Spinal cord (tissue), 10 donors: ENCODE data around the gene LLGL1. TPM values are rescaled to one million over a fixed set of nuclear protein-coding genes. Genes with fewer than 3 reads are reported as not detected.

Source experiments
- DNase-seq, 6 donors: peaks; one replicate each; pipeline versions ENCODE4 v3.0.0 to v3.0.0-alpha.2; 2013 to 2015; ENCODE audit warnings: low spot score in 6 of 6, low read depth in 4 of 6
- H3K27ac ChIP-seq: one replicate; pipeline ENCODE4 v1.5.1; 2013; ENCODE audit warnings: low read depth, low read length, control low read depth
- H3K27me3 ChIP-seq: one replicate; pipeline ENCODE4 v1.6.1; 2013; ENCODE audit warnings: low read length; ENCODE audit not compliant: control insufficient read depth, insufficient read depth
- H3K36me3 ChIP-seq: one replicate; pipeline ENCODE4 v1.6.1; 2013; ENCODE audit warnings: low read length; ENCODE audit not compliant: control insufficient read depth, insufficient read depth
- H3K4me1 ChIP-seq: one replicate; pipeline ENCODE4 v1.6.1; 2013; ENCODE audit warnings: low read length; ENCODE audit not compliant: control insufficient read depth, insufficient read depth
- H3K4me3 ChIP-seq: one replicate; pipeline ENCODE4 v1.5.1; 2013; ENCODE audit warnings: low read depth, low read length, control low read depth
- H3K9me3 ChIP-seq: one replicate; pipeline ENCODE4 v1.6.1; 2013; ENCODE audit warnings: low read length; ENCODE audit not compliant: control insufficient read depth, insufficient read depth
- WGBS: methylation state at CpG from one replicate; pipeline ENCODE4 v1.1.5; 2013; ENCODE audit warnings: missing lambda C conversion rate; ENCODE audit not compliant: insufficient coverage; 5-methylcytosine and 5-hydroxymethylcytosine counted together
- polyA plus RNA-seq, 2 donors: library from polyadenylated mRNA; unstranded; fragments of 120-200 nt; gene quantifications; one replicate each; pipeline ENCODE4 v1.2.1, GENCODE V29; 2013; ENCODE audit not compliant: insufficient read length in 2 of 2
- total RNA-seq, 2 donors: library from RNA; depleted of rRNA in 1 of 2; stranded (reverse); fragments of 120-200 nt in 1 of 2; fragments of >200 nt in 1 of 2; gene quantifications; one replicate each; pipeline versions ENCODE4 v1.2.3 to v1.2.4, GENCODE V29; 2013 to 2014
- donor health status: healthy.

Gene LLGL1
- total and polyA plus RNA-seq, 4 donors, result 53.2 to 132 (median 79.7) TPM

DNA sequence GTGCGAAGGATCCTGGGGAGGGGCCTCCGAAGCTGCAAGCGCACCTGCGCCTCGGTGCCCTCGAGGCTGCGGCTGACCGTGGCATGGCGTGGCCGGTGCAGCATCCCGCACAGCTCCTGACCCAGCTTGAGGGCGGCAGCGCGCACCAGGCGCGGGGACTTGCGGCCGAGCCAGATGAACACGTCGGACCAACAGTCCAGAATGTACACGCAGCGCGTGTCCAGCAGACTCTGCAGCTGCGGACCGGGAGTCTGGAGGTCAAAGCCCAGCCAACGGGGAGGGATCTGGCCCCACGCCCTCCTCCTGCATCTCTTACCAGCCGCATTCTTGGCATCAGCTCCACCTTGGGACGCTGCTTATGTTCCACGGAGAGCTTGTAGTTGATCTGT, 22.2 kb downstream of the LLGL1 start:
- 87% methylated on average over 26 of the region's 30 CpGs for WGBS
- no peak overlapping the region for H3K27ac ChIP-seq

GRCh38 chr17:18248300-18248731, 22.9 kb downstream of the LLGL1 start:
- Histone ChIP-seq H3K27ac (no peak overlapping the region), H3K4me1 (peaks cover 14% of the 10 kb centered on the region), H3K9me3 (no peaks in the 10 kb centered on the region), H3K4me3 (no peak overlapping the region), H3K36me3 (peaks cover 94% of the 10 kb centered on the region), H3K27me3 (no peaks in the 10 kb centered on the region)
- peak in 4 of 6 donors; percentile 50 to 89 (median 76) for DNase-seq
- 27% methylated on average over 9 of the region's 9 CpGs for WGBS

More for the DNA sequence above, 22.2 kb downstream of the LLGL1 start:
- H3K4me1 ChIP-seq, result peaks cover 14% of the 10 kb centered on the region
- no peaks in the 10 kb centered on the region for H3K27me3 ChIP-seq
- H3K4me3 ChIP-seq, result no peak overlapping the region
- no peaks in the 10 kb centered on the region for H3K9me3 ChIP-seq
- H3K36me3 ChIP-seq, result peaks cover 93% of the 10 kb centered on the region
- no peak for DNase-seq

GRCh38 chr17:18248811-18249210, 23.4 kb downstream of the LLGL1 start:
- Histone ChIP-seq H3K4me1 (peaks cover 14% of the 10 kb centered on the region), H3K9me3 (no peaks in the 10 kb centered on the region), H3K36me3 (peaks cover 94% of the 10 kb centered on the region), H3K4me3 (no peak overlapping the region), H3K27ac (no peak overlapping the region), H3K27me3 (no peaks in the 10 kb centered on the region)
- WGBS, result 93% methylated on average over 2 of the region's 7 CpGs
- no peak for DNase-seq

GRCh38 chr17:18250259-18250658, 24.8 kb downstream of the LLGL1 start:
- Histone ChIP-seq H3K27ac (no peak overlapping the region), H3K4me1 (peaks cover 14% of the 10 kb centered on the region), H3K36me3 (peaks cover 97% of the 10 kb centered on the region), H3K9me3 (no peaks in the 10 kb centered on the region), H3K27me3 (no peaks in the 10 kb centered on the region), H3K4me3 (no peak overlapping the region)
- 90% methylated on average over 9 of the region's 9 CpGs for WGBS
- DNase-seq, result no peak

DNA sequence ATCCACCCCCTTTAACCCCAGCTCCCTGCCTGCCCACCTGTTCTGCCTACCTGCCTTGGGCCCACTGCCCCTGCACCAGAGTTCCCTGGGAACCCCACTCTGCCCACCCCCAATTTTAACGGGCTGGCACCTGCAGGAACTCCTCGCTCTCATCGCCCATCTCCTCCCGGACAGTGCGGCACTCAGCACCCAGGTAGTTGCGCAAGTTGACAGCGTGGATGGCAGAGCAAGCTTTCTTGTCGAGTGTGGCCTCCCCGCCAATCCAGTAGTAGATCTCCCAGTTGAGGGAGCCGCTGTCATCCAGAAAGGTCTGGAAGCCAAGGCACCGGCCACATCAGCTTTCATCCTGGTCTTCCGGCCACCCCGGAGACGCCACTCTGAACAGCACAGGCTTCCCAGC, 25.3 kb downstream of the LLGL1 start:
- no peak for DNase-seq
- H3K27ac ChIP-seq, result no peak overlapping the region
- H3K4me3 ChIP-seq, result no peak overlapping the region
- peaks cover 14% of the 10 kb centered on the region for H3K4me1 ChIP-seq
- WGBS, result 96% methylated on average over 14 of the region's 14 CpGs
- no peaks in the 10 kb centered on the region for H3K9me3 ChIP-seq
- H3K27me3 ChIP-seq, result no peaks in the 10 kb centered on the region
- H3K36me3 ChIP-seq, result peaks cover 97% of the 10 kb centered on the region

- DNase-seq, result no peak
- no peak overlapping the region for H3K27ac ChIP-seq
Measured at GRCh38 chr17:18251204-18251603, 25.8 kb downstream of the LLGL1 start.

DNA sequence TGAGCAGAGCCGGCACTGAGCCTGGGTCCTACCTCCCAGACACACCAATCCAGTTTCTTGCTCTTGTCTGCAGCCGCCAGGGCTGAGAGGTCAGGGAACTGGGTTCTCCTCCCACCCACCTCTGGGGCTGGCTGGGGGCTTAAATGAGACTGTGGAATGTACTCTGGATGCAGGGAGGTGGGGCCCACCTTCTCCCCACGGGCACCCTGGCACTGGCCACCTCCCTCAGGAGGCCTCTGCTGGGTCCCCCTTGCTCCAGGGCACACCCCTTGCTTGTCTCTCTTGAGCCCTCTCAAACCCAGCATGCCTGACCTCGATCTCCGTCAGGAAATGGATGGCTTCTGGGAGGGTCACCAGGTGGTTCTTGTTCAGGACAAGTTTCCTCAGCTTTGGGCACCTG, 26.7 kb downstream of the LLGL1 start:
- 100% methylated on average over 2 of the region's 5 CpGs for WGBS
- H3K4me1 ChIP-seq, result peaks cover 20% of the 10 kb centered on the region
- H3K27me3 ChIP-seq, result no peaks in the 10 kb centered on the region
- H3K27ac ChIP-seq, result no peak overlapping the region
- H3K9me3 ChIP-seq, result no peaks in the 10 kb centered on the region
- DNase-seq, result no peak
- no peak overlapping the region for H3K4me3 ChIP-seq
- peaks cover 98% of the 10 kb centered on the region for H3K36me3 ChIP-seq

More at GRCh38 chr17:18251204-18251603, 25.8 kb downstream of the LLGL1 start:
- Histone ChIP-seq H3K36me3 (peaks cover 97% of the 10 kb centered on the region), H3K4me1 (peaks cover 14% of the 10 kb centered on the region), H3K9me3 (no peaks in the 10 kb centered on the region), H3K27me3 (no peaks in the 10 kb centered on the region), H3K4me3 (no peak overlapping the region)
- 91% methylated on average over 15 of the region's 15 CpGs for WGBS

- DNase-seq, result no peak
- Histone ChIP-seq H3K9me3 (no peaks in the 10 kb centered on the region), H3K4me3 (no peak overlapping the region), H3K36me3 (peaks cover 88% of the 10 kb centered on the region), H3K27ac (no peak overlapping the region), H3K4me1 (peaks cover 24% of the 10 kb centered on the region), H3K27me3 (no peaks in the 10 kb centered on the region)
- WGBS, result 94% methylated on average over 11 of the region's 16 CpGs
Measured at GRCh38 chr17:18253187-18253884, 27.9 kb downstream of the LLGL1 start.

DNA sequence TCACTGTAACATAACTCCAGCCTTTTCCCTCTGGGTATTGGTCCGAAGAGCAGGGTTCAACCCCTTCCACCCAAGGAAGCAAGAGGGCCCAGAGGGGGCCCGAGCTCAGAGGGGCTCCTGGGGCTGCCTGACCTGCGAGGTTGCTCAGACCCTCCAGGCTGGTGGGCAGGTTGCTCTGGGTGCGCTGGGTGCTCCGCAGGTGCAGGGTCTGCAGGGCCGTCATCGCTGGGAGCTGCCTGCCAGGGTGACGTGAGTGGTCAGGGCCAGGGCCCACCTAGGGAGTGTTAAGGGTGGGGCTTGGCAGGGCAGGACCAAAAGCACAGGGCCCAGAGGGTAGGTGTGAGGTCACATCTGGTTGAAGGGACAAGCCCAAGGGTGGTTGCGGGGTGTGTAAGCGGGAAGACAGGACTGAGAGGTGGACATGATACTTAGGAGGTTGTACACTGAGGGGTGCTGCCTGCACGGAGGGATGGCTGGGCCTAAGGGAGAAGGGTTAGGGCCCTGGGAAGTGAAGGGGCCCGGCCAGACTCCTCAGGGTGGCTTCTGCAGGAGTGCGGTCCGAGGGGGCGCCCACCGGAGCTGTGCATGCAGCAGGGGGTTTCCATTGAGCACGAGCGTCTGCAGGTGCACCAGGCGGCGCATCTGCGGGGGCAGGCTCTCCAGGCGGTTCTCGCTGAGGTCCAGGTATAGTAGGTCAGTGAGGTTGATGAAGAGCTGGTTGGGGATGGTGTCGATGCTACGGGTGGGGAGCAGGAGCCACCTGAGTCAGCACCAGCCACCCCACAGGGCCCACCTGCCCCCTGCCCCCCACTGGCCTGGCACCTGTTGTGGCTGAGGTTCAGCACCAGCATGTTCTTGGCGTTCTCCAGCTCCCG, 28.7 kb downstream of the LLGL1 start:
- Histone ChIP-seq H3K27ac (no peak overlapping the region), H3K4me1 (peaks cover 21% of the 10 kb centered on the region), H3K4me3 (no peak overlapping the region), H3K27me3 (no peaks in the 10 kb centered on the region), H3K9me3 (no peaks in the 10 kb centered on the region), H3K36me3 (peaks cover 80% of the 10 kb centered on the region)
- 93% methylated on average over 24 of the region's 27 CpGs for WGBS
- no peak for DNase-seq
